HG03064 (cell line): ENCODE results near the gene CCDC38.

Experiments
- ATAC-seq: cut with Tn5 transposase; IDR thresholded peaks from one replicate; pipeline ENCODE4 v1.9.1; 2021; ENCODE audit warnings: low read depth; ENCODE audit not compliant: unreplicated experiment

CCDC38 gene

DNA sequence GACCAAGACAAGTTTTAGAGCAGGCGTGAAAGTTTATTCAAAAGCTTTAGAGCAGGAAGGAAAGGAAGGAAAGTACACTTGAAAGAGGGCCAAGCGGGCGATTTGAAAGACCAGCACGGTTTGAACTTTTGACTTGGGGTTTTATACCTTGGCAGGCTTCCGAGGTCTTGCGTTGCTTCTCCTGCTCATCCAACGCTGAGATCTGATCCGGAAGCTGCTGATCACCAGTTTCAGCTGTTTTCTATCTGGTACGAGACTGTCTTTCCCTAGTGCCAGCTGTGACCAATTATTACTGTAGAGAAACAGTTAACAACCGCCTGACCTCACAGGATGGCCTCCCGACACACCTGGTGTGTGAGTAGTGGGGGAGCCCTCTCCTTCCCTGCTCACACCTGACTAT, 104.3 kb downstream of the CCDC38 start:
- no peak for ATAC-seq

DNA sequence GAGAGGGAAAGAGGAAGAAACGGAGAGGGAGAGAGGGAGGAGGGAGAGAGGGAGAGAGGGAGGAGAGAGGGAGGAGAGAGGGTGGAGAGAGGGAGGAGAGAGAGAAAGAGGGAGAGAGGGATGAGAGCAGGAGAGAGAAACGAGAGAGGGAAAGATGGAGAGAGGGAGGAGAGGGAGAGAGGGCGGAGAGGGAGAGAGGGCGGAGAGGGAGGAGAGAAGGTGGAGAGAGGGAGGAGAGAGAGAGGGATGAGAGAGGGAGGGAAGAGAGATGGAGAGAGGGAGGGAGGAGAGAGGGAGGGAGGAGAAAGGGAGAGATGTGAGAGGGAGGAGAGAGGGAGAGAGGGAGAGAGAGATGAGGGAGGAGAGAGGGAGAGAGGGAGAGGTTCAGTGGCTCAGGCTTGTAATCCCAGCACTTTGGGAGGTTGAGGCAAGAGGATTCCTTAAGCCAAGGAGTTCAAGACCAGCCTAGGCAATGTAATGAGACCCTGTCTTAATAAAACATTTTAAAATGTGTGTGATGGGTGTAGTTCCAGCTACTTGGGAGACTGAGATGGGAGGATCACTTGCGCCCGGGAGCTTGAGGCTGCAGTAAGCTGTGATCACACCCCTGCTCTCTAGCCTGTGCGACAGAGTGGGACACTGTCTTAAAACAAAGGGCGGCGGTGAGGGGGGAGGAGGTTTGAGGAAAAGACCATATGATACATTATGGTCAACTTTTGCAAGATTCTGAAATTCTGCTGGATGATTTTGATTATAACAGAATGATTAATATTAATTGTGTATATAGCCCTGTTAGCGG, 105.0 kb downstream of the CCDC38 start:
- no peak for ATAC-seq

DNA sequence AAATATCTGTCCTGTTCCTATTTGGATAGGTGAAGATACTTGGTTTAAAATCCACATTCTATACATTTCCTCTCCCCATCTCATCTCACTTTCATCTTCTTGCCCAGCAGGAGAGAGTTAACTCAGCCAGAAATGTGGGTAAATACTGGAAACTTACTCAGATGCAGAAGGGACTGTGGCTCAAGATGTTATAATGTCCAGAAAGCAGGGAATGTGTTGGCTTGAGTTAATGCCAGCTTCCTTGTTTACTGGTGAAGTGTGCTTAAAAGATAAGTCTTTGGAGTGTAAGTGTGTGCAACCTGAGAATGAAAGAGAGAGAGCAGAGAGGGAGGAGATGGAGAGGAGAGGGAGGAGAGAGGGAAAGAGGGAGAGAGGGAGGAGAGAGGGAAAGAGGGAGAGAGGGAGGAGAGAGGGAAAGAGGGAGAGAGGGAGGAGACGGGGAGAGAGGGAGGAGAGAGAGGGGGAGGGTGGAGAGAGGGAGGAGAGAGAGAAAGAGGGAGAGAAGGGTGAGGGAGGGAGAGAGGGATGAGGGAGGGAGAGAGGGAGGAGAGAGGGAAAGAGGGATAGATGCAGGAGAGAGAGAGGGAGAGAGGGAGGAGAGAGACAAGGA, 105.7 kb downstream of the CCDC38 start:
- no peak for ATAC-seq

- no peak for ATAC-seq
These were observed 106.2 kb downstream of the CCDC38 start for GRCh38 chr12:95836185-95836609.

- ATAC-seq: no peak
These were observed 107.8 kb downstream of the CCDC38 start for GRCh38 chr12:95834572-95834971.

DNA sequence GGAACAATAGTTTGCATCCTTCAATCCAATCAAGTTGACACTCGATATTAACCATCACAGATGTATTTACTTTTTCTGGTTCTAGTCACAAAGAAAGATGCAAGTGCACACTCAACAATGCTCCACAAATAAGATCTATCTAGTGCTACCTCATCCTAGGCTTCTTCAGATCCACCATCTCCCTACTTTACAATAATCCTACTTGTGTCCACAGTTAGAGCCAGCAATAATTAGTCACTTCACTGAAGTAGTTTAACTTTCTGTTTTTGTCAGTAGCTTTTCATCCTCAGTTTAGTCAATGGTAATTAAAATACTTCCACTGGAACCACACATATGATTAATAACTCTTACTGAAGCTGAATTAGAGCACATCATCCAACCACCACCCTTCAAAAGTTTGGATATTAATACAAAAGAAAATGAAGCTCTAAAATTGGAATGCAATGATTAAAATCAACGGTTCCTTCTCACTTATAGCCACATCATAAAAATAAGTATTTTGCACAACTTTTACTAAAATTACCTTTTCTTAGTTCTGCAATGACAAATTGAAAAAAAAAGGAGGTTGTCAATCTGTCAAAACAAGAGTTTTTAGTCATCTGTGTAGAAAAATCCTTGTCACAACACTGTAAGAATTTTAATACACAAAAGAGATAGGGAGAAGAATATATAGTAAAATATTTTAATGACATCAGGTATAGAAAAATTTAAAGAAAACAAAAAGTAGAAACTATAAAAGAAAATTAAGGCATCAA, 111.9 kb downstream of the CCDC38 start:
- ATAC-seq: no peak

- ATAC-seq: no peak
These were observed 113.0 kb downstream of the CCDC38 start for GRCh38 chr12:95829395-95829794.

GRCh38 chr12:95820096-95820703, 122.2 kb downstream of the CCDC38 start:
- ATAC-seq: no peak
